ENCODE results near the gene PRKRA. TPM values are rescaled to one million over a fixed set of nuclear protein-coding genes. Genes with fewer than 3 reads are reported as not detected.

The PRKRA gene
- total and polyA plus RNA-seq, 2 experiments from 2014 or later: 44.0 to 67.1 TPM

DNA sequence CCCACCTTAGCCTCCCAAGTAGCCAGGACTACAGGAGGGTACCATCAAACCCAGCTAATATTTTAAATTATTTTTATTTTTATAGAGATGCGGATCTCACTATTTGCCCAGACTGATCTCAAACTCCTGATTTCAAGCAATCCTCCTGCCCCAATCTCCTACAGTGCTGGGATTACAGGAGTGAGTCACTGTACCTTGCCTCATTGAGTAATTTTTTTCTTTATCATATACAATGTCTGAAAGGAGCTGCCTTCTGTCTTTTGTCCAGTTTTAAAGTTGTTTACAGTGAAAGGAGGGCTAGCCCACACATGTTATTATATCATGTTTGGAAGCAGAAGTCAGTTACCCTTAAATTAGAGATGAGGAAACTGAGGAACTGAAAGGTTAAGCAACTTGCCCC, 32.5 kb downstream of the PRKRA start (continued):
- TF ChIP-seq CTCF (conservative IDR thresholded peaks at IDR 0.05; ENCODE audit: low read depth in 2 of 2) (no peak), EZH2phosphoT487 (IDR thresholded peaks at IDR 0.05; ENCODE audit: unreplicated experiment) (no peak)

- TF ChIP-seq CREB1 (CRISPR knock-in tag; IDR thresholded peaks at IDR 0.05; ENCODE audit: low read depth) (no peak), NANOG (IDR thresholded peaks at IDR 0.05; ENCODE audit: borderline replicate concordance) (no peak), CTCF (conservative IDR thresholded peaks at IDR 0.05; ENCODE audit: low read depth in 2 of 2) (no peak), JUNB (IDR thresholded peaks at IDR 0.05; ENCODE audit: unreplicated experiment) (no peak), POLR2AphosphoS5 (IDR thresholded peaks at IDR 0.05; ENCODE audit: low read depth) (no peak), STAT1 (IDR thresholded peaks at IDR 0.05; ENCODE audit: unreplicated experiment) (no peak)
- TF ChIP-seq, protein P1, sequence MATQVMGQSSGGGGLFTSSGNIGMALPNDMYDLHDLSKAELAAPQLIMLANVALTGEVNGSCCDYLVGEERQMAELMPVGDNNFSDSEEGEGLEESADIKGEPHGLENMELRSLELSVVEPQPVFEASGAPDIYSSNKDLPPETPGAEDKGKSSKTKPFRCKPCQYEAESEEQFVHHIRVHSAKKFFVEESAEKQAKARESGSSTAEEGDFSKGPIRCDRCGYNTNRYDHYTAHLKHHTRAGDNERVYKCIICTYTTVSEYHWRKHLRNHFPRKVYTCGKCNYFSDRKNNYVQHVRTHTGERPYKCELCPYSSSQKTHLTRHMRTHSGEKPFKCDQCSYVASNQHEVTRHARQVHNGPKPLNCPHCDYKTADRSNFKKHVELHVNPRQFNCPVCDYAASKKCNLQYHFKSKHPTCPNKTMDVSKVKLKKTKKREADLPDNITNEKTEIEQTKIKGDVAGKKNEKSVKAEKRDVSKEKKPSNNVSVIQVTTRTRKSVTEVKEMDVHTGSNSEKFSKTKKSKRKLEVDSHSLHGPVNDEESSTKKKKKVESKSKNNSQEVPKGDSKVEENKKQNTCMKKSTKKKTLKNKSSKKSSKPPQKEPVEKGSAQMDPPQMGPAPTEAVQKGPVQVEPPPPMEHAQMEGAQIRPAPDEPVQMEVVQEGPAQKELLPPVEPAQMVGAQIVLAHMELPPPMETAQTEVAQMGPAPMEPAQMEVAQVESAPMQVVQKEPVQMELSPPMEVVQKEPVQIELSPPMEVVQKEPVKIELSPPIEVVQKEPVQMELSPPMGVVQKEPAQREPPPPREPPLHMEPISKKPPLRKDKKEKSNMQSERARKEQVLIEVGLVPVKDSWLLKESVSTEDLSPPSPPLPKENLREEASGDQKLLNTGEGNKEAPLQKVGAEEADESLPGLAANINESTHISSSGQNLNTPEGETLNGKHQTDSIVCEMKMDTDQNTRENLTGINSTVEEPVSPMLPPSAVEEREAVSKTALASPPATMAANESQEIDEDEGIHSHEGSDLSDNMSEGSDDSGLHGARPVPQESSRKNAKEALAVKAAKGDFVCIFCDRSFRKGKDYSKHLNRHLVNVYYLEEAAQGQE (IDR thresholded peaks at IDR 0.05; ENCODE audit: unreplicated experiment): no peak
- Histone ChIP-seq H3F3A (replicated peaks; ENCODE audit: low read depth) (no peaks in the 10 kb centered on the region), H3K79me2 (replicated peaks; ENCODE audit: insufficient read depth) (peaks cover 7% of the 10 kb centered on the region; the same call in 1 of the 2 replicates), H4K20me1 (replicated peaks; ENCODE audit: insufficient read depth) (no peaks in the 10 kb centered on the region), H3K4me3 (no peak overlapping the region), H3K9me2 (ENCODE audit: insufficient read depth) (no peaks in the 10 kb centered on the region), H3K27ac (ENCODE audit: low read depth) (no peak overlapping the region), H3K4me1 (ENCODE audit: insufficient read depth) (no peaks in the 10 kb centered on the region), H2AFZ (no peak overlapping the region), H3K4me2 (no peak overlapping the region), H3K27me3 (ENCODE audit: insufficient read depth) (no peaks in the 10 kb centered on the region), H3K36me3 (ENCODE audit: insufficient read depth) (no peaks in the 10 kb centered on the region)
- H3K4me3 Mint-ChIP-seq: no peak overlapping the region
- H3K4me1 Mint-ChIP-seq: peaks cover 11% of the 10 kb centered on the region
- H3K36me3 Mint-ChIP-seq (ENCODE audit: low read depth): no peaks in the 10 kb centered on the region
- DNase-seq (ENCODE audit: low spot score): no peak
- no peak for ATAC-seq
- no peak overlapping the region for H3K27ac Mint-ChIP-seq
- H3K27me3 Mint-ChIP-seq (ENCODE audit: insufficient read depth, low read depth, poor library complexity): peaks cover 9% of the 10 kb centered on the region
- H3K9me3 Mint-ChIP-seq: no peaks in the 10 kb centered on the region
These were observed 33.1 kb downstream of the PRKRA start for GRCh38 chr2:178417916-178418315.

All from GM23338 (cell line).